GM23338 (cell line): Measurements from ENCODE around the gene OSCAR.

ENCODE experiments used
- CTCF ChIP-seq, 2 experiments: fragments of 200-600 bp in 1 of 2; sonication (generic) in 1 of 2; conservative IDR thresholded peaks; 2 replicates each; pipeline versions ENCODE4 v1.5.1 to v1.6.1; 2016 to 2017; ENCODE audit warnings: antibody characterized with exemption in 2 of 2, low read depth in 2 of 2, mild to moderate bottlenecking in 2 of 2, moderate library complexity in 1 of 2
- EZH2 ChIP-seq: fragments of 200-600 bp; sonication (generic); IDR thresholded peaks from one replicate; pipeline ENCODE4 v1.8.0; 2017; ENCODE audit warnings: antibody characterized with exemption, mild to moderate bottlenecking, low read depth; ENCODE audit not compliant: unreplicated experiment
- EZH2phosphoT487 ChIP-seq: fragments of 200-600 bp; sonication (generic); IDR thresholded peaks from one replicate; pipeline ENCODE4 v1.8.1; 2018; ENCODE audit warnings: antibody characterized with exemption; ENCODE audit not compliant: unreplicated experiment
- POLR2AphosphoS5 ChIP-seq: IDR thresholded peaks from 2 replicates; pipeline ENCODE4 v1.6.1; 2016; ENCODE audit warnings: antibody characterized with exemption, low read depth
- TF ChIP-seq, protein P1 (sequence below): IDR thresholded peaks from one replicate; pipeline ENCODE4 v1.6.1; 2018; ENCODE audit warnings: antibody characterized with exemption; ENCODE audit not compliant: unreplicated experiment

- no peak for TF ChIP-seq CTCF (conservative IDR thresholded peaks at IDR 0.05; ENCODE audit: low read depth in 2 of 2)
- no peak for TF ChIP-seq EZH2
- TF ChIP-seq, protein P1, sequence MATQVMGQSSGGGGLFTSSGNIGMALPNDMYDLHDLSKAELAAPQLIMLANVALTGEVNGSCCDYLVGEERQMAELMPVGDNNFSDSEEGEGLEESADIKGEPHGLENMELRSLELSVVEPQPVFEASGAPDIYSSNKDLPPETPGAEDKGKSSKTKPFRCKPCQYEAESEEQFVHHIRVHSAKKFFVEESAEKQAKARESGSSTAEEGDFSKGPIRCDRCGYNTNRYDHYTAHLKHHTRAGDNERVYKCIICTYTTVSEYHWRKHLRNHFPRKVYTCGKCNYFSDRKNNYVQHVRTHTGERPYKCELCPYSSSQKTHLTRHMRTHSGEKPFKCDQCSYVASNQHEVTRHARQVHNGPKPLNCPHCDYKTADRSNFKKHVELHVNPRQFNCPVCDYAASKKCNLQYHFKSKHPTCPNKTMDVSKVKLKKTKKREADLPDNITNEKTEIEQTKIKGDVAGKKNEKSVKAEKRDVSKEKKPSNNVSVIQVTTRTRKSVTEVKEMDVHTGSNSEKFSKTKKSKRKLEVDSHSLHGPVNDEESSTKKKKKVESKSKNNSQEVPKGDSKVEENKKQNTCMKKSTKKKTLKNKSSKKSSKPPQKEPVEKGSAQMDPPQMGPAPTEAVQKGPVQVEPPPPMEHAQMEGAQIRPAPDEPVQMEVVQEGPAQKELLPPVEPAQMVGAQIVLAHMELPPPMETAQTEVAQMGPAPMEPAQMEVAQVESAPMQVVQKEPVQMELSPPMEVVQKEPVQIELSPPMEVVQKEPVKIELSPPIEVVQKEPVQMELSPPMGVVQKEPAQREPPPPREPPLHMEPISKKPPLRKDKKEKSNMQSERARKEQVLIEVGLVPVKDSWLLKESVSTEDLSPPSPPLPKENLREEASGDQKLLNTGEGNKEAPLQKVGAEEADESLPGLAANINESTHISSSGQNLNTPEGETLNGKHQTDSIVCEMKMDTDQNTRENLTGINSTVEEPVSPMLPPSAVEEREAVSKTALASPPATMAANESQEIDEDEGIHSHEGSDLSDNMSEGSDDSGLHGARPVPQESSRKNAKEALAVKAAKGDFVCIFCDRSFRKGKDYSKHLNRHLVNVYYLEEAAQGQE = no peak
- no peak for TF ChIP-seq POLR2AphosphoS5
- no peak for TF ChIP-seq EZH2phosphoT487
Observed at GRCh38 chr19:54045771-54046170, 54.8 kb downstream of the OSCAR start.
